COLO668 (cell line): Measurements from ENCODE around the gene KCNE5.
"Not testable (repeated sequence)": the region's sequence is repeated elsewhere in the genome, so short reads cannot be mapped to it uniquely, and the experiment has no call there.

Experiments used
- DNase-seq: peaks from one replicate; lab custom pipeline; 2025; ENCODE audit not compliant: unreplicated experiment; lab: John Stamatoyannopoulos, UW

The KCNE5 gene

DNA sequence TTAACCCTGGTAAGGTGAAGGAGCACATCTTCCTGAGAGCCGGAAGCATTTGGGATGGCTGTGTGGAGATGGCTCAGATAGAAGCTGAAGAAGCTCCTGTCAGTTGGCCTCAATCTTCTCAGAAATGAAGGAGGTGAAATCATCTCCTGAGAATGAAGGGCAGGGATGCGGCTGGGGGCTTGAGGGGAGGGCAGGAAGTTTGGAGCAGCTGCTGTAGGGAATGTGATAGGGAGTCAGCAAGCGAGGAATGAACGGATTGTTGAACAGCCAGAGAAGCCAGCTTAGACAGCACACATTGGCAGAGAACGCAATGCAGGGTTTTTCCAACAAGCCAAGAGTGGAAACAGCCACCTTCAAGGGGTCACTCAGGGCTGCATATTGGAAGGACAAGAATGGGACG, 10.0 kb downstream of the KCNE5 start:
- no peak for DNase-seq

DNA sequence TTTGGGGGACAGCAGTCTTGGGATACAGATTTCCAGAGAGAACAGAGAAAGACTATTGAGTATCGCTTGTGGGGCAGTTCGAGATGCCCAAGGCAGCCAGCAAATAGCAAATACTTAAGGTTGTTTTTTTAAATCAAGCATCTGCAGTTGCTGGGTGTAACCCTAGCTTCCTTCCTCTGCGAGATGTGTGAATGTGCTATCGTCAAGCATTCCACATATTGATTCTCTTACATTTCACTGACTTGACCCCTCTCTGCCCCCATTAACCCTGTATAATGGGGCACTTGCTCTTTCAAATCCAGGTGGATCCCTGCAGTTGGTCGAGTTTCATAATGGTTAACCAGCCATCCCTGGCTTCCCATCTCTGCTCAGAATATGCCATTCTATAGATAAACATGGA, 23.5 kb downstream of the KCNE5 start:
- DNase-seq = no peak

DNA sequence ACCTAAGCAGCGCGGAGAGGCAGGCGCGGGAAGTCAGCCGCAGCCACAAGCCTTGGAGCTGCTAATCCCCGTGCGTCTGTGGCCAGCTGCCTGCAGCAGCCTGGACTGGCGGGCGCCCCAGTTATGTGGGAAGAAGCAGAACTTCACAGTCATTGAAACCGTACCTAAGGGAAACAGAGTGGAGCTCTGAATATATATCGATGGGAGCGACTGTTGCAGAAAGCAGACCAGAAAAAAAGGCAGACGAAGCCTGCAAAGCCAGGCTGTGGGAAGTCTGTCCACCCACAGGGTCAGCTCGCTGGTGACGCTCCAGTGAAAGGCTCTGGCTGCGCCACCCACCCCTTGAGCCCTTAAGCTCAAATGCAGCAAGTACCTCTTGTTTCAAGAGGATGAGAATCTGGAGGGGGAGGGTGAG, 24.7 kb downstream of the KCNE5 start:
- DNase-seq = no peak

DNA sequence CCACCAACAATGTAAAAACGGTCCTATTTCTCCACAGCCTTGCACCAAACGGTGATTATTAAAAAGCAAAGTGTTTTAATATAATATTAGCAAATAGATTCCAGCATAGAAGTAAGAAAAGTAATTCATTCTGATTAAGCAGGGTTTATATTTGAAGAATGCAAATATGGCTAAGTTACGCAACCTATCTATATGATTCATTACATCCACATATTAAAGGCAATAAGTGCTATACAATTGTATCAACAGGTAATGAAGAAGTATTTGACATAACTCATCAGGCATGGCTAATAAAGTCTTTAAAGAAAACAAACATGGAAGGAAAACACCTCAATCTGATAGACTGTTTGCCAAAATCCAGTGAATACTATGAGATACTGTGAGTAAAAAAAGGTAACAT, 29.0 kb downstream of the KCNE5 start:
- no peak for DNase-seq

DNA sequence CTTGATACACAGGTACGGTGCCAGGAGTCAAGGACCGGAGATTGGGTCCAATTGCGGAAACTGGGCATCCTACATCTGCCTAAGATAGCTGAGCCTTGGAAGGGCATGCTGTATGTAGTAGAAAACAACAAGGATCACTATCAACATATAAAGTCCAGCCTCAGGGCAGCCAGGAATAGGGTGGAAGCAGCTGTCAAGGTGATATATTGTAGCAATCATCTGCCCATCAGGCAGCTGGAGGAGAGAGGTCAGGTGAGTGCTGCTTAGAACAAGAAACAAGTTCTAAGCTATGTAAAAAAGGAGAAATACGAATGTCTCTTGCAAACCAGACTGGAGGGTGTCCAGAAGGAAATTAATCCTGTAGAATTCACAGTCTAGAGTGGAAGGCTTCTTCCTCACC, 34.8 kb downstream of the KCNE5 start:
- DNase-seq = no peak

DNA sequence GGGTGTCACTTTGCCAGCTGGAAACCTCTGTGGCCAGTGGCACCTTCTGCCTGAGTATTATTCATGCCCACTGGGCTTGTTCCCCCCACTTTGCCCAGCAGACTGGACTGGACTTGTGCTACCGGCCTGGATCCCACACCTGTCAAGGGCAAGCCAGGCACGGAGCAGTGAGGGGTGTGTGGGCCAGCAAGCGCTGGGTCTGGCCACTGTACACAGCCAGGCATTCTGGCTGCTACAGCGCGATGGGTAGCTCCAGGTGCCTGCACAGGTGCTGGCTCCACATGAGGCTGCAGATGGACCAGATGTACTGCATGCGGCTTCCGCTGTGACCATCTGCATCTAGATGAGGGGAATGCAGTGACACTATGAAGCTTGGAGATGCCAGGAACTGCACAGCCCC, 39.5 kb downstream of the KCNE5 start:
- DNase-seq = no peak

DNA sequence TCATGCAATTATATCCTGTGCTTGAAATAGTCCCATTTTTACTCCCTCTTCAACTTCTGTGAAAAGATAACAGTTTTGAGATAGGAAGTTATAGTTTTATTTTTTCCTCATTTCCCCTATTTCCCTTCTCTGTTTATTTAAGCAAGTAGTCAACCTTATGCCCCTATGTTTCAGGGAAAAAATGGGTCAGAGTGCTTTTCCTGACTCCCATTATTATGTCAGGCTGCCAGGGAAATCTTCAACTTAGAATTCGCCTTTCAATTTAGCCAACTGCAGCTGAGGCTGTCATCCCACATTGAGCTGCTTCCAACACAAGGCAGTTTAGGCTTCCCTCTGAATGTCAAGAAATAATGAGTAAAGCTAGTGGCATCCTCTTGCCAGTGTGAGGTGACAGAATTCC, 46.1 kb downstream of the KCNE5 start:
- no peak for DNase-seq

DNA sequence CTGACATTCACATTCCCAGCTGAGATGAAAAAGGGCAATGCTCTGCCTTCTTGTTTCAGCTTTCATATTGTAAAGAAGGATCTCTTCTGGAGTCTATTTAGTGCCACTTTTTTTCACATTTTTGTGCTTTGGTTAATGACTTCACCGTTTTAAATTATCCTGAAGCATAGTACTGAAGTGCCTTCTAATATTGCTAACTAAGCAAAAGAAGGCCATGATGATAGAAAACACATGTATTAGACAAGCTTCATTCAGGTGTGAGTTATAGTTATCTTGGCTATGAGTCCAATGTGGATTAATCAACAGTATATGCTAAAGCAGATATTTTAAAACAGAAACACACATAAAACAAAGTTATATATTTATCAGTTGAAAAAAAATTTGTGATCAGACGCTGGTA, 47.9 kb downstream of the KCNE5 start:
- DNase-seq = no peak

DNA sequence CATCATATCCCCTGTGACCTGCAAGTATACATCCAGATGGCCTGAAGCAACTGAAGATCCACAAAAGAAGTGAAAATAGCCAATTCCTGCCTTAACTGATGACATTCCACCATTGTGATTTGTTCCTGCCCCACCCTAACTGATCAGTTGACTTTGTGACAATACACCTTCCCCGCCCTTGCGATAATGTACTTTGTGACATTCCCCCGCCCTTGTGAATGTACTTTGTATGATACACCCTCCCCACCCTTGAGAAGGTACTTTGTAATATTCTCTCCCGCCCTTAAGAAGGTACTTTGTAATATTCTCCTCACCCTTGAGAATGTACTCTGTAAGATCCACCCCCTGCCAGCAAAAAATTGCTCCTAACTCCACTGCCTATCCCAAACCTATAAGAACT, 48.9 kb downstream of the KCNE5 start:
- not testable (repeated sequence) for DNase-seq
